Activated T-cell treated with anti-CD3 and anti-CD28 coated beads for 1 hour (primary cell): Measurements from ENCODE around the gene HYAL2.

Experiments
- DNase-seq: peaks from one replicate; pipeline ENCODE4 v3.0.0-alpha.2; 2020; ENCODE audit warnings: low read depth

Gene HYAL2, protein sequence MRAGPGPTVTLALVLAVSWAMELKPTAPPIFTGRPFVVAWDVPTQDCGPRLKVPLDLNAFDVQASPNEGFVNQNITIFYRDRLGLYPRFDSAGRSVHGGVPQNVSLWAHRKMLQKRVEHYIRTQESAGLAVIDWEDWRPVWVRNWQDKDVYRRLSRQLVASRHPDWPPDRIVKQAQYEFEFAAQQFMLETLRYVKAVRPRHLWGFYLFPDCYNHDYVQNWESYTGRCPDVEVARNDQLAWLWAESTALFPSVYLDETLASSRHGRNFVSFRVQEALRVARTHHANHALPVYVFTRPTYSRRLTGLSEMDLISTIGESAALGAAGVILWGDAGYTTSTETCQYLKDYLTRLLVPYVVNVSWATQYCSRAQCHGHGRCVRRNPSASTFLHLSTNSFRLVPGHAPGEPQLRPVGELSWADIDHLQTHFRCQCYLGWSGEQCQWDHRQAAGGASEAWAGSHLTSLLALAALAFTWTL

DNA sequence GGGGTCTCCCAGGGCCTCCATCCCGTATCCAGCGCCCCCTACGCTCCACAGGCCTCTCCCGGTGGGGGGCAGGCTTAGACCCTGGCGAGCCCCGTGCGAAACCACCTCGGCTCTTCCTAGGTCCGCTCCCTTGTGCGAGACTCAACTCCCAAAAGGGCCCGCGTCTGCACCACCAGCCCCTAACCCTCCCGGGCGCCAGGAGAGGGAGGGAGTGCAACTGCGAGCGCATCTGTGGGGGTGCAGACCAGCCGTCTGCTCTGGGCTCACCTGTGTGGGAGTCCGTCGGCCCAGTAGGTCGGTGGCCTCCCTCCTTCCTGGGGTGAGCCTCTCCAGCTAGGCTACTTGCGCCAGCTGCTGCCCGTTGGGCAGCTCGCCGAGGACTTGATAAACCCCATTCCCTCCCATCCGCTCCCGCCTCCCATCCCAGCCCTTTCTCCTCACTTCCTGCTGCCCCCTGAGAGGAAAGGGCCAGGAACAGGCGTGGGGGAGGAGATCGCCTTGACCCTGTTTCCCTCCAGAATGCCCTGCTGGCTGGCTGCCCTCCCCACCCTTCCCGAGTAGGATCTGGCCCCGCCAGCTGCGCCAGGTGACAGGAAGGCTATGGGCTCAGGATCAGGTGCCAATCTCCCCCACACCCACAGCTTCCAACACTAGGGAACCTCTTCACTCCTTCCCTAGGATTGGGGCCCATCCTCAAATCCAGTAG is at the start of gene HYAL2:
TSS of gene HYAL2 (minus strand) at position 360 of the 706 bp plus-strand sequence. CDS start 2,256 bp downstream, outside the sequence.
- no peak for DNase-seq

DNA sequence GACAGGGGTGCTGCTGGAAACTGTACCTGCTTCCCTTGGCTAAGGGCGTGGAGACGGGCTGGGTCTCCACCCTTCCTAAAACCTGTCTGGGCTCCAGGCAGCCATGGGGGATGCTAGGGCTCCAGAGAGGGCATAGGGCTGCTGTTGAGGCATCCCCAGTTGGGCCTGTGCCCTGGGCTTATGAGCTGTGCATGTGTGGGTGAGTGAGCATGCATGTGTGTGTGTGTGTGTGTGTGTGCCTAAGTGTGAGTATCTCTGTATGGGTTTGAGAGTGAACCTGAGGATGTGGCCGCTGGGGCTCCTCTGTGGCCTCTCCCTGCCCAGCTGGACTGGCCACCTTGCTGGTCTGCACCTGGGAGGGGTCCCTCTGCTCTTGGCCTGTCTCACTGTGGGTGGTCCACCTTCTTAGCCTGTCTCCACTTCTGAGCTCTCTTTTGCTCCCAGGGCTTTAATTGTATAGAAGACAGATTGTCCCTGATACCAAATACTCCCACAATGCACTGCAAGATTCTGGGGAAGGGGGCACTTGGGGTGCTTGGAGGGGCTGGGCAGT is 48.7 kb upstream of the HYAL2 start:
- no peak for DNase-seq

- no peak for DNase-seq
Measured at GRCh38 chr3:50370594-50370993, 48.0 kb upstream of the HYAL2 start.

DNA sequence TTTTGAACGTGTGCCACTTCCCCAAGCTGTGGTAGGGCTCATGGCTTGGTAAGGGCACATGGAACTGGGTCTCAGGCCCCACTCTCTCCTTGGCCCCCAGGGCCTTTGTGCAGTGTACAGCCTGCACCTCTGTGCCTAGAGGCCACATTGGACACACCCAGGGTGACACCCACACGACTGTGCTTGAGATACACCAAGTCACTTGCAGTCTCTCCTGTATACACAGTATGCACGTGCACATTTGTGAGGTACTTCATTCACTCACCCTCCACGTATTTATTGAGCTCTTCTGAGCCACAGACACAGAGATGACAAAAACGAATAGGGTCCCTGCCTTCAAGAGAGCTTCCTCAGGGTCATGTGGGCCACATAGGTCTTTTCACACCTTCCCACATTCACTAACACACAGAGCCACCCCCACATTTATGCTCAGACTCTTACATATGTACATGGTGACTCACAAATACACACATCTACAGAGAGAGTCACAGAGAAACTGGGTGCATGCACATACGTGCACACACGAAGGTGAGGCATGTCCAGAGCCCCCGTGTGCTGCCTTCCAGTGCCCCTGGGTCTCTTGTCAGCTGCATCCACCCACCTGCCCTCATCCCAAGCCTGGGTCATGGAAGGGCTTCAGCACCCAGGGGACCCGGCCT is 46.6 kb upstream of the HYAL2 start:
- no peak for DNase-seq

DNA sequence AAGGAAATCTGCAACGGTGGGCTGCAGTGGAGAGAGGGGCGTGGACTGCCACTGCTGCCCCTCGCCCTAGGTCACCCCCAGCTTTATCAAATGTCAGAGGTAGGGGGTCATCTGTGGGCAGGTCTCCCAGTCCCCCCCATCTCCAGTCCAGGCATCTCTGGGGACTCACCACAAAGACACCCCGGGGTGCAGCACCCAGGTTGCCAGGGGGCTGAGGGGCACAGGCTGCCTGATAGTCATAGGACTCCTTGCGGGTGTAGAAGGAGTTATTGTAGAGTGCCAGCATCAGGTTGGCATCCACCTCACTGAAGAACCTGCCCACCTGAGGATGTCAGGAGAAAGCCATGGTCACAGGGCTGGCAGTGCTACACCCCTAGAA is 43.3 kb upstream of the HYAL2 start:
- DNase-seq = no peak

GRCh38 chr3:50365080-50365841 is 42.7 kb upstream of the HYAL2 start:
- DNase-seq = peak; percentile 93

GRCh38 chr3:50364573-50365079 is 42.1 kb upstream of the HYAL2 start:
- no peak for DNase-seq

DNA sequence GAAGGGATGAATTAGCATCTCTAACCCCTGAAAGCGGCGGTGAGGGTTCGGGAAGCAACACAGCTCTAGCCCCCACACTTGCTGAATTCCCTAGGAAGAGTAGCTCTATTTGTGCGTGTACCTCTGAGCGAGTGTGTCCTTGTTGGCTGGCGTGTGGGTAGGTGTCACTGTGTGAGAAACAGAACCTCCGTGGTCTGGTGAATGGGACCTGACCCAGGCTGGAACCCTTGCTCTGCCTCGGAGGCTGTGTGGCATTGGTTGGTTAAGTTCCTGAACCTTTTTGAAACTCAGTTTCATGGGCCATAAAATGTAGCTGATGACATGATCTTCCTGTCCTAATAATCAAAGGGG is 37.2 kb upstream of the HYAL2 start:
- no peak for DNase-seq

GRCh38 chr3:50358911-50359759 is 36.6 kb upstream of the HYAL2 start, which contains the start of gene TMEM115:
Gene TMEM115 (minus strand): TSS chr3:50359521. CDS start chr3:50359063, 458 bp downstream.
- peak; percentile 89 for DNase-seq

DNA sequence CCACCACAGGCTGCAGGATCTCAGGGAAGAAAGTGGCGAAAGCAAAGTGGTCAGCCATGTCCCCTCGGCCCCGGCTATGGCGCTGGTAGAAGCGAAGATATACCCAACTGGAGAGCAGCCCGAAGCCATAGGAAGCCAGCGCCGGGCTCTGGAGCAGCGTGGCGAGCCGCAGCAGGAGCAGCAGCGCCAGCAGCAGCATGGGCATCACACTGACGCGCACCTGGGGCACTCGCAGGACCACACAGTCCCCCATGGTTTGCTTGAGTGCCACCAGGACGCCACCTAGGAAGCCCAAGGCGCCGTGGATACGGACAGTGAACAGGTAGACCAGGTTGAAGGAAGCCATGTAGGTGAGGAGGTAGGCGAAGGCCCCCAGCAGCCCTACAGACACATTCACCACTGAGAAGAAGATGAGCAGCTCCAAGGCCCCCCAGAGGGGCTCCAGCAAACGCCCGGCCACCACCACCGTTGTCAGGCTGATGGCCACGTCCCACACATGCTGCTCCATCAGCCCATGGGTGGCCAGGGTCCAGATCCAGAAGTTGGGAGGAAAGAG is 35.9 kb upstream of the HYAL2 start:
- no peak for DNase-seq

DNA sequence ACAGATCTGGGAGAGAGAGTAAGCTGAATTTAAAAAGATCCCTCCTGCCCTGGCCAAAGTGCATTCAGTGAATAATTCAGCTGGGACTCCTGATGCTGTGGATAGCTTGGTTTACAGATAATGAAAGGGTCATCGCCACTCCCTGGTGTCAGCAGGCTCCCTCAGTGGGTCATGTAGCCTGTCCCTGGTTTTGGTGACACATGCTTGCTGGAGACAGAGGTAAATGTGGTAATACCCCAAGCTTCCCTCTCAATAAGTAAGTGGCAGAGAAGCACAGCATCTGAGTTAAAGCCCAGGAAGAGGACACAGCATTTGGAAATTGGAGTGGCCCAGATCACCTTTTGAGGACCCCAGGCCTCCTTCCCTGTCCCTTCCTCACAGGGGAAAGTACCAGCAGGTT is 34.9 kb upstream of the HYAL2 start:
- DNase-seq = no peak

- no peak for DNase-seq
Measured at GRCh38 chr3:50356553-50356952, 34.0 kb upstream of the HYAL2 start.

DNA sequence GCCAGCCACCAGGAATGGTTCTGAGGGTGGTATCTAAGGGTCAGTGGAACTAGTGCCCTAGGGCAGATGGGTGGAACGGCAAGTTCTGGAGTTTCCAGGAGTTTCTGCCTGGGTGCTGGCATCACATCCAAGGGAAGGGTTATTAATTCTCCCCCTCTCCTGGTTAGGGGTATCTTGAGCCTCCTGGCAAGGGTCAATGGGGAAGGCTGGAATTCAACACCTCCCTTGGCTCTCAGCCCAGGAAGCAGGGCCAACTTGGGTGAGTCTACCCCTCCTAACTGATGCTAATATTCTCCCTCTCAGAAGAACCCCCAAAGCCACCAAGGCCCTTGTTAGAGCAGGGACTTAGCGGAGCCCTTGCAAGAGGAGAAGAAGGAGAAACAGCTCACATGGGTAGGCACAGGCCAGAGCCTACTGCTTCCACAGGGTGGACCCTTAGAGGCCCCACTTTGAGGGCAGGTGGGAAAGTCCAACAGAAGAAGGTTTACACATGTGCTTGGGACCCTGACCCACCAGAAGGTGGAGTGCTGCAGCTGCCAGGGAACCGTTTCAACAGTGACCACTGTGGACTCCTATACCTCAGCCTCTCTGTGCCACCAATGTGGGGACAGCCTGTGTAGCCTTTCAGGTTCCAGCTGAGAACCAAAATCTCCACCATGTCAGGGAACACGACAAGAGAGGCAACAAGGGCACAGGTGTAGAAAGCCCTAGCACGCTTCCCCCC is 33.4 kb upstream of the HYAL2 start:
- no peak for DNase-seq

GRCh38 chr3:50354850-50355249 is 32.3 kb upstream of the HYAL2 start:
- DNase-seq = no peak

DNA sequence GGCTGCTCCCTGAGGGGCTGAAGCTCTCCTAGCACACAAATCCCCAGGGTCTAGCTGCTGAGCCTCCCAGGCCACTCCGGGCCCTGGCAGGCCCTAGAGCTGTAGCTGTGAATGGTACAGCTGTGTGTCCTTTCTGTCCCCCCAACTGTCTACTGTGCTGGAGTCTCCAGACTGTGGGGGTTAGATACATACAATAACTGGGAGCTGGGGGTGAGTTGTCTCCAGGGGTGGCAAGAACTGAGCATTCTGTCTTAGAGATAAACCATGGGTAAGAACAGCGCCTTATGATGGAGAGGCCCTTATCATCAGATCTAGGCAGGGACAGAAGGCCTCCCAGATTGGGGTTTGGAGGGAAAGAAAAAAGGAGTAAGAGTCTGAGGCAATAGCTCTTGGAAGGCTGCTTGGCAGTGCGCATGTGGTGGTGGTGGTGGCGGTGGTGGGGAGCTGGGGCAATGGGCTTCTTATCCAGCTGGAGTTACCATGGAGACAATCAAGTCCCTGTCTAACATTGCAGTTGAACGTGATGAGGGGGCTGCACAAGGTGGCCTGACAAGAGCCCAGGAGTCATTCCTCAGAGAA is 31.7 kb upstream of the HYAL2 start:
- no peak for DNase-seq

GRCh38 chr3:50353245-50354004 is 30.9 kb upstream of the HYAL2 start:
- no peak for DNase-seq

GRCh38 chr3:50352781-50353180 is 30.2 kb upstream of the HYAL2 start:
- no peak for DNase-seq

GRCh38 chr3:50351323-50351697 is 28.8 kb upstream of the HYAL2 start:
- DNase-seq = no peak
